Tibial nerve (tissue), 4 donors: ENCODE data around the gene ZNF513.

Source experiments
- CTCF ChIP-seq, 5 experiments: fragments of 200-600 bp in 3 of 5; fragments of 450-650 bp in 2 of 5; sonication (generic) in 3 of 5; IDR thresholded peaks; one replicate each; pipeline ENCODE4 v1.5.1; 2016 to 2019; ENCODE audit warnings: antibody characterized with exemption in 5 of 5, mild to moderate bottlenecking in 3 of 5, moderate library complexity in 2 of 5
- EP300 ChIP-seq, 2 donors: sonication (generic); formaldehyde crosslinking; IDR thresholded peaks; one replicate each; pipeline ENCODE4 v1.6.1; 2017; ENCODE audit warnings: antibody characterized with exemption in 2 of 2, mild to moderate bottlenecking in 1 of 2
- POLR2A ChIP-seq, 2 donors: fragments of 450-650 bp; IDR thresholded peaks; one replicate each; pipeline ENCODE4 v1.6.1; 2017; ENCODE audit warnings: antibody characterized with exemption in 2 of 2, mild to moderate bottlenecking in 2 of 2, moderate library complexity in 2 of 2

GRCh38 chr2:27393225-27393624 is 12.7 kb upstream of the ZNF513 start:
- TF ChIP-seq POLR2A (IDR thresholded peaks at IDR 0.05) = no peak
- no peak for TF ChIP-seq CTCF (IDR thresholded peaks at IDR 0.05)
- no peak for TF ChIP-seq EP300 (IDR thresholded peaks at IDR 0.05)
